Trophoblast cell (in vitro differentiated cells and primary cell): Measurements from ENCODE around the gene SERPINB12.

Experiments
- DNase-seq, 2 donors: peaks; one replicate each; pipeline ENCODE4 v3.0.0-alpha.2; 2016
- H2AFZ ChIP-seq: 2 replicates; pipeline ENCODE4 v1.6.1; 2013; ENCODE audit warnings: low read length, moderate library complexity, mild to moderate bottlenecking; ENCODE audit not compliant: insufficient read depth, poor library complexity
- H2AK5ac ChIP-seq: 2 replicates; pipeline ENCODE4 v1.6.1; 2013; ENCODE audit warnings: mild to moderate bottlenecking, low read length
- H2BK120ac ChIP-seq: 2 replicates; pipeline ENCODE4 v1.6.1; 2013; ENCODE audit warnings: low read length, mild to moderate bottlenecking, moderate library complexity; ENCODE audit not compliant: insufficient read depth, poor library complexity
- H2BK12ac ChIP-seq: 2 replicates; pipeline ENCODE4 v1.6.1; 2013; ENCODE audit warnings: mild to moderate bottlenecking, low read length, moderate library complexity
- H2BK5ac ChIP-seq: 2 replicates; pipeline ENCODE4 v1.6.1; 2013; ENCODE audit warnings: low read length, low read depth, moderate library complexity, mild to moderate bottlenecking; ENCODE audit not compliant: poor library complexity
- H3K14ac ChIP-seq: 2 replicates; pipeline ENCODE4 v1.6.1; 2013; ENCODE audit warnings: mild to moderate bottlenecking, low read length
- H3K18ac ChIP-seq: 2 replicates; pipeline ENCODE4 v1.6.1; 2013; ENCODE audit warnings: mild to moderate bottlenecking, low read length
- H3K23ac ChIP-seq: 2 replicates; pipeline ENCODE4 v1.6.1; 2013; ENCODE audit warnings: low read length
- H3K27ac ChIP-seq: 2 replicates; pipeline ENCODE4 v1.5.1; 2013; ENCODE audit warnings: low read depth, mild to moderate bottlenecking, inconsistent platforms, low read length, moderate library complexity
- H3K27me3 ChIP-seq: 2 replicates; pipeline ENCODE4 v1.6.1; 2013; ENCODE audit warnings: inconsistent platforms, mild to moderate bottlenecking, low read length, moderate library complexity; ENCODE audit not compliant: insufficient read depth
- H3K36me3 ChIP-seq, 2 experiments: 1 replicate in 1 of 2; 2 replicates in 1 of 2; pipeline ENCODE4 v1.6.1; 2013; ENCODE audit warnings: low read length in 2 of 2, mild to moderate bottlenecking in 2 of 2, moderate library complexity in 1 of 2; ENCODE audit not compliant: insufficient read depth in 2 of 2, control insufficient read depth in 1 of 2
- H3K4ac ChIP-seq: 2 replicates; pipeline ENCODE4 v1.6.1; 2013; ENCODE audit warnings: low read depth, mild to moderate bottlenecking, low read length, moderate library complexity
- H3K4me1 ChIP-seq, 2 experiments: 1 replicate in 1 of 2; 2 replicates in 1 of 2; pipeline ENCODE4 v1.6.1; 2013; ENCODE audit warnings: low read length in 2 of 2, mild to moderate bottlenecking in 2 of 2, moderate library complexity in 1 of 2; ENCODE audit not compliant: insufficient read depth in 2 of 2, control insufficient read depth in 1 of 2
- H3K4me2 ChIP-seq: 2 replicates; pipeline ENCODE4 v1.6.1; 2013; ENCODE audit warnings: inconsistent platforms, mild to moderate bottlenecking, low read length, moderate library complexity
- H3K4me3 ChIP-seq: 2 replicates; pipeline ENCODE4 v1.5.1; 2013; ENCODE audit warnings: mild to moderate bottlenecking, low read depth, low read length, inconsistent platforms
- H3K79me1 ChIP-seq: one replicate; pipeline ENCODE4 v1.6.1; 2013; ENCODE audit warnings: low read length
- H3K79me2 ChIP-seq: 2 replicates; pipeline ENCODE4 v1.6.1; 2013; ENCODE audit warnings: low read length, mild to moderate bottlenecking; ENCODE audit not compliant: control insufficient read depth, insufficient read depth, poor library complexity
- H3K9ac ChIP-seq: 2 replicates; pipeline ENCODE4 v1.6.1; 2013; ENCODE audit warnings: mild to moderate bottlenecking, low read length
- H3K9me3 ChIP-seq: 2 replicates; pipeline ENCODE4 v1.6.1; 2013; ENCODE audit warnings: low read depth, mild to moderate bottlenecking, control low read depth, inconsistent platforms, low read length; ENCODE audit not compliant: insufficient read depth
- H4K12ac ChIP-seq: 2 replicates; pipeline ENCODE4 v1.6.1; 2013; ENCODE audit warnings: low read depth, mild to moderate bottlenecking, low read length, moderate library complexity
- H4K8ac ChIP-seq: 2 replicates; pipeline ENCODE4 v1.6.1; 2013; ENCODE audit warnings: low read depth, mild to moderate bottlenecking, low read length, moderate library complexity
- H4K91ac ChIP-seq: one replicate; pipeline ENCODE4 v1.6.1; 2013; ENCODE audit warnings: low read depth, mild to moderate bottlenecking, low read length, moderate library complexity
- WGBS: extraction: QIAGEN DNeasy Blood & Tissue Kit; methylation state at CpG from one replicate; pipeline ENCODE4 v1.1.7; 2013; ENCODE audit warnings: missing lambda C conversion rate; ENCODE audit not compliant: insufficient read length, insufficient coverage; ENCODE audit errors: extremely low coverage; 5-methylcytosine and 5-hydroxymethylcytosine counted together

SERPINB12 gene

DNA sequence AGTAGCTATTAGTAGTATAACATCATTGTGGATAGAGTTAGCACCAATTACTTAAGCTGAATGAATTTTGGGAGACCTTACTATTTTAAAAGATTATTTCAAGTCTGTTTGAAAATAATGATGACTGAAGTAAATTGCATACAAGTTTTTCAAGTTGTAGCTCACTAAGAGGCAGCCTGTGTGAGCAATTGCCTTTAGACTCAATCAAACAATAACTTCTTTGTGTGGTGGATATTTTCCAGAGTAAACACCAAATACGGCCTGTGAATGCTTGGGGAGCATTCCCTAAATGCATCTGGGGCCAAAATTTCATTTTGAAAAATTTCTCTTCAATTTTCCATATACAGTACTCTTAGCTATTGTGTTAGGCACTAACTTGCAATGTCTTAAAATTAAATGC, 7.9 kb downstream of the SERPINB12 start:
- H3K4me1 ChIP-seq: peaks cover 3 to 5% of the 10 kb centered on the region in 2 experiments
- WGBS: no CpG with 5 or more reads among the region's 1 CpG
- DNase-seq: no peak
- H3K79me2 ChIP-seq: no peaks in the 10 kb centered on the region
- no peak overlapping the region for H3K4ac ChIP-seq
- H3K36me3 ChIP-seq: no peaks in the 10 kb centered on the region
- H2BK12ac ChIP-seq: no peak overlapping the region
- no peak overlapping the region for H3K18ac ChIP-seq
- H4K91ac ChIP-seq: no peak overlapping the region
- no peaks in the 10 kb centered on the region for H3K9me3 ChIP-seq
- H2AK5ac ChIP-seq: no peak overlapping the region
- H2AFZ ChIP-seq: no peak overlapping the region
- no peaks in the 10 kb centered on the region for H3K27me3 ChIP-seq
- no peak overlapping the region for H3K9ac ChIP-seq
- H3K4me2 ChIP-seq: no peak overlapping the region
- no peaks in the 10 kb centered on the region for H3K79me1 ChIP-seq
- H2BK5ac ChIP-seq: no peak overlapping the region
- no peak overlapping the region for H3K4me3 ChIP-seq
- no peak overlapping the region for H3K14ac ChIP-seq
- no peak overlapping the region for H3K23ac ChIP-seq
- no peak overlapping the region for H3K27ac ChIP-seq
- H4K8ac ChIP-seq: no peak overlapping the region
- H2BK120ac ChIP-seq: no peak overlapping the region
- no peak overlapping the region for H4K12ac ChIP-seq

GRCh38 chr18:63551769-63552168, 9.6 kb downstream of the SERPINB12 start:
- H3K9me3 ChIP-seq: no peaks in the 10 kb centered on the region
- H3K79me1 ChIP-seq: no peaks in the 10 kb centered on the region
- no peak overlapping the region for H3K14ac ChIP-seq
- H2BK5ac ChIP-seq: no peak overlapping the region
- H4K8ac ChIP-seq: no peak overlapping the region
- H3K4me1 ChIP-seq: peaks cover 3 to 5% of the 10 kb centered on the region in 2 experiments
- no CpG with 5 or more reads among the region's 3 CpGs for WGBS
- H3K4ac ChIP-seq: no peak overlapping the region
- H3K36me3 ChIP-seq: no peaks in the 10 kb centered on the region
- H2AFZ ChIP-seq: no peak overlapping the region
- no peak overlapping the region for H3K18ac ChIP-seq
- no peak overlapping the region for H2AK5ac ChIP-seq
- no peak overlapping the region for H2BK120ac ChIP-seq
- no peak overlapping the region for H3K9ac ChIP-seq
- no peak overlapping the region for H3K4me3 ChIP-seq
- H2BK12ac ChIP-seq: no peak overlapping the region
- H3K79me2 ChIP-seq: no peaks in the 10 kb centered on the region
- H3K27ac ChIP-seq: no peak overlapping the region
- H4K12ac ChIP-seq: no peak overlapping the region
- H4K91ac ChIP-seq: no peak overlapping the region
- H3K23ac ChIP-seq: no peak overlapping the region
- H3K27me3 ChIP-seq: no peaks in the 10 kb centered on the region
- no peak for DNase-seq
- H3K4me2 ChIP-seq: no peak overlapping the region

- Histone ChIP-seq H2BK5ac (no peak overlapping the region), H3K9ac (no peak overlapping the region), H3K4me2 (no peak overlapping the region), H3K4me1 (peaks cover 3 to 5% of the 10 kb centered on the region in 2 experiments), H3K27me3 (no peaks in the 10 kb centered on the region), H2AFZ (no peak overlapping the region), H3K79me1 (no peaks in the 10 kb centered on the region), H3K14ac (no peak overlapping the region), H3K4me3 (no peak overlapping the region), H3K18ac (no peak overlapping the region), H2BK120ac (no peak overlapping the region), H4K91ac (no peak overlapping the region), H3K79me2 (no peaks in the 10 kb centered on the region), H2AK5ac (no peak overlapping the region), H3K27ac (no peak overlapping the region), H3K23ac (no peak overlapping the region), H4K12ac (no peak overlapping the region), H4K8ac (no peak overlapping the region), H2BK12ac (no peak overlapping the region), H3K36me3 (no peaks in the 10 kb centered on the region), H3K9me3 (no peaks in the 10 kb centered on the region), H3K4ac (no peak overlapping the region)
- no CpG with 5 or more reads among the region's 2 CpGs for WGBS
- no peak for DNase-seq
Observed at GRCh38 chr18:63552581-63552980, 10.4 kb downstream of the SERPINB12 start.

DNA sequence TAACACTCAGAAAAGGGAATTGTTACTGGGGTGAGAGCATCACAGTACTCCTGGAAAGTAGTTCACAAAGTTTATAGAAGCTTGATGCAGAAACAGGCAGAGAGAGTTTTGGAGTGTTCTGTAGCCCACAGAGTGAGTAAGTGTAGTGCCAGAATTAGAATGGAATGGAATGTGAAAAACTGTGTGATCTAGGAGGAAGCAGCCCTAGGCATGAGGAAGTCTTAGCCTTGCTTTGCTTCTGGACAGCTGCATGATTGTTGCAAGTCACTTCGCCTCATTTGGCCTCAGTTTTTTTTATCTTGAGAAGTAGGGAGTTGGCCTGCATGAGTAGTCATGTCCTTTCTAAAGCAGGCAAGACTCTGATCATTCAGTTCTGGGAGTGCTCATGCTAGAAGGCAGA, 10.9 kb downstream of the SERPINB12 start:
- Histone ChIP-seq H3K14ac (no peak overlapping the region), H4K8ac (no peak overlapping the region), H3K27me3 (no peaks in the 10 kb centered on the region), H2AK5ac (no peak overlapping the region), H2AFZ (no peak overlapping the region), H2BK12ac (no peak overlapping the region), H3K27ac (no peak overlapping the region), H3K4me3 (no peak overlapping the region), H2BK5ac (no peak overlapping the region), H3K4ac (no peak overlapping the region), H3K36me3 (no peaks in the 10 kb centered on the region), H3K18ac (no peak overlapping the region), H4K91ac (no peak overlapping the region), H3K79me2 (no peaks in the 10 kb centered on the region), H3K79me1 (no peaks in the 10 kb centered on the region), H3K23ac (no peak overlapping the region), H3K9ac (no peak overlapping the region), H3K4me1 (peaks cover 3 to 5% of the 10 kb centered on the region in 2 experiments), H3K4me2 (no peak overlapping the region), H2BK120ac (no peak overlapping the region), H3K9me3 (no peaks in the 10 kb centered on the region), H4K12ac (no peak overlapping the region)
- WGBS: no CpG with 5 or more reads among the region's 1 CpG
- peak; percentile 74 to 86 for DNase-seq
